Vagina (tissue), 2 donors: ENCODE results near the gene OSBPL6. TPM values are rescaled to one million over a fixed set of nuclear protein-coding genes. Genes with fewer than 3 reads are reported as not detected.

Experiments
- DNase-seq, 2 donors: peaks; one replicate each; pipeline ENCODE4 v3.0.0-alpha.2; 2017; ENCODE audit errors: extremely low spot score in 2 of 2
- H3K27ac ChIP-seq: fragments of 200-600 bp; sonication (generic); one replicate; pipeline ENCODE4 v1.5.1; 2019
- H3K27me3 ChIP-seq: fragments of 200-600 bp; sonication (generic); one replicate; pipeline ENCODE4 v1.5.1; 2019
- H3K36me3 ChIP-seq, 2 donors: fragments of 200-600 bp; sonication (generic); one replicate each; pipeline ENCODE4 v1.5.1; 2017 to 2019
- H3K4me1 ChIP-seq: fragments of 200-600 bp; sonication (generic); one replicate; pipeline ENCODE4 v1.5.1; 2019
- H3K4me3 ChIP-seq, 2 donors: fragments of 200-600 bp; sonication (generic); 1 replicate in 1 of 2; 2 replicates in 1 of 2; pipeline ENCODE4 v1.5.1; 2016 to 2019
- H3K9me3 ChIP-seq: fragments of 200-600 bp; sonication (generic); one replicate; pipeline ENCODE4 v1.5.1; 2019
- CTCF ChIP-seq, 3 experiments: fragments of 450-650 bp in 2 of 3; fragments of 200-600 bp in 1 of 3; sonication (generic) in 1 of 3; IDR thresholded peaks; one replicate each; pipeline ENCODE4 v1.5.1; 2017 to 2019; ENCODE audit warnings: antibody characterized with exemption in 3 of 3, mild to moderate bottlenecking in 2 of 3, moderate library complexity in 2 of 3
- POLR2A ChIP-seq, 2 donors: fragments of 450-650 bp; IDR thresholded peaks; one replicate each; pipeline ENCODE4 v1.6.1; 2017; ENCODE audit warnings: antibody characterized with exemption in 2 of 2, mild to moderate bottlenecking in 2 of 2, moderate library complexity in 2 of 2
- POLR2AphosphoS5 ChIP-seq, 2 donors: sonication (generic); formaldehyde crosslinking; IDR thresholded peaks; one replicate each; pipeline ENCODE4 v1.9.0; 2017; ENCODE audit warnings: antibody characterized with exemption in 2 of 2, mild to moderate bottlenecking in 2 of 2, low read depth in 1 of 2; ENCODE audit not compliant: insufficient read depth in 1 of 2
- intact Hi-C: fragments of 100-400 bp; cut with DNase I; formaldehyde crosslinking; loops from one replicate; pipeline ENCODE4 v1.15.1; 2023
- total RNA-seq: library from RNA; depleted of rRNA; stranded (reverse); fragments of >200 nt; gene quantifications from one replicate; pipeline ENCODE4 v1.2.3, GENCODE V29; 2016

OSBPL6 gene
- total RNA-seq, 1 donor from 2014 or later, result 2.7 TPM

DNA sequence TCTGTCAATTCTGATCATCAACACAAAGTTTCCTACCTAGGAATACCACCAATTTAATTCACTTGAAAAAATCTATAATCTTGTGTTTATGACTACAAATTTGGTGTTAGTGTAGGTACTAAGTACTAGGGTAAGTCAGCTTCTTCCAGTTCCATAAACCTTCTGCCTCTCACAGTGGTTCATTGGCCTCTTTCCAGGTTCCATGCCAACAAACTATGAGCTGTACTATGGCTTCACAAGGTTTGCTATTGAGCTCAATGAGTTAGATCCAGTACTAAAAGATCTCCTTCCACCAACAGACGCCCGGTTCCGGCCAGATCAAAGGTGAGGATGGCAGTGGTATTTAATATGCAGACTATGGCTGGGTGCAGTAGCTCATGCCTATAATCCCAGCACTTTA lies 197.9 kb downstream of the OSBPL6 start:
- H3K27ac ChIP-seq, result no peak overlapping the region
- intact Hi-C loops, result no loop called here
- H3K27me3 ChIP-seq, result no peaks in the 10 kb centered on the region
- H3K4me1 ChIP-seq, result no peaks in the 10 kb centered on the region
- TF ChIP-seq POLR2AphosphoS5 (IDR thresholded peaks at IDR 0.05; ENCODE audit: insufficient read depth in 1 of 2, low read depth in 1 of 2), result no peak
- no peak for TF ChIP-seq CTCF (IDR thresholded peaks at IDR 0.05)
- TF ChIP-seq POLR2A (IDR thresholded peaks at IDR 0.05), result no peak
- DNase-seq, result no peak
- H3K4me3 ChIP-seq, result no peak overlapping the region
- H3K9me3 ChIP-seq, result no peaks in the 10 kb centered on the region
- H3K36me3 ChIP-seq, result no peaks in the 10 kb centered on the region

DNA sequence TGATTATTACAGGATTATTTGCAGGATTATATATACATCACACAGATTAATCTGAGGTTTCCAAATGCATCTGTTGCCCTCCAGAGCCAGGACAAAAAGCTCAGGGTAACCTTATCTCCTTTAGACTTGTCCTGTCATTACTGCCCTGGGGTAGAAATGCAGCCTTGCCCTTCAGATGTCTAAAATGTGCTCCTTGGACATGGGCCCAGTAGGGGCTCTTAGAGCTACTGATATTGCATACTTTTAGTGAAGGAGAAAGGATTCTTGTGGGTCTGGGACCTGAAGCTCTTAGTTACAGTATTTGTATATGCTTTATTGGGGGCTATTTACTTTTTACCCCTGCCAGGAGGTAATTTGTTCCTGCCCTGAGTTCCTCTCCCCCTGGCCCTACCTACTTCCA lies 200.5 kb downstream of the OSBPL6 start:
- H3K27ac ChIP-seq, result no peak overlapping the region
- no peaks in the 10 kb centered on the region for H3K27me3 ChIP-seq

DNA sequence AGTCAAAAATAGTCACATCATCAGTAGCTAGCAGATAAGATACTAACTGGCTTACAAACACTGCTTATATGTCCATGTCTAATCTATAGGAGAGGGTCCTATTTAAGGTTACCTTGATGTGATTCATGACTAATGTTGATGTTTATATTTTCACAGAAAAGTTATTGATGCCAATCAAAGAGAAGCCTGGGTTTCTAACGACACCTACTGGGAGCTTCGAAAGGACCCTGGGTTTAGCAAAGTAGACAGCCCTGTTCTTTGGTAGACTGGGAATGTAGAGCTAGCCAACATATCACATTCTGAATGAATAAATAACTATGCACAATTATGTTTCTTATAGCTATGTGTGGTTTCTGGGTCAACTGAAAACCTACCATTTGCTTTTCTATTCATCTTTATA lies 201.0 kb downstream of the OSBPL6 start:
- TF ChIP-seq POLR2A (IDR thresholded peaks at IDR 0.05) (no peak), CTCF (IDR thresholded peaks at IDR 0.05) (no peak), POLR2AphosphoS5 (IDR thresholded peaks at IDR 0.05; ENCODE audit: insufficient read depth in 1 of 2, low read depth in 1 of 2) (no peak)
- H3K27me3 ChIP-seq, result no peaks in the 10 kb centered on the region
- no peak for DNase-seq
- H3K4me3 ChIP-seq, result no peak overlapping the region
- intact Hi-C loops, result no loop called here
- H3K9me3 ChIP-seq, result no peaks in the 10 kb centered on the region
- H3K36me3 ChIP-seq, result no peaks in the 10 kb centered on the region
- no peaks in the 10 kb centered on the region for H3K4me1 ChIP-seq
- H3K27ac ChIP-seq, result no peak overlapping the region

More for the DNA sequence above, 200.5 kb downstream of the OSBPL6 start:
- H3K4me3 ChIP-seq, result no peak overlapping the region
- TF ChIP-seq POLR2AphosphoS5 (IDR thresholded peaks at IDR 0.05; ENCODE audit: insufficient read depth in 1 of 2, low read depth in 1 of 2), result no peak
- TF ChIP-seq POLR2A (IDR thresholded peaks at IDR 0.05), result no peak
- no peak for TF ChIP-seq CTCF (IDR thresholded peaks at IDR 0.05)
- H3K4me1 ChIP-seq, result no peaks in the 10 kb centered on the region
- H3K36me3 ChIP-seq, result no peaks in the 10 kb centered on the region
- DNase-seq, result no peak
- intact Hi-C loops, result no loop called here
- H3K9me3 ChIP-seq, result no peaks in the 10 kb centered on the region

GRCh38 chr2:178395941-178396570 lies 201.7 kb downstream of the OSBPL6 start:
- Histone ChIP-seq H3K9me3 (no peaks in the 10 kb centered on the region), H3K27ac (no peak overlapping the region), H3K4me3 (no peak overlapping the region), H3K27me3 (no peaks in the 10 kb centered on the region), H3K36me3 (no peaks in the 10 kb centered on the region), H3K4me1 (no peaks in the 10 kb centered on the region)
- DNase-seq, result no peak
- TF ChIP-seq CTCF (IDR thresholded peaks at IDR 0.05) (no peak), POLR2A (IDR thresholded peaks at IDR 0.05) (no peak), POLR2AphosphoS5 (IDR thresholded peaks at IDR 0.05; ENCODE audit: insufficient read depth in 1 of 2, low read depth in 1 of 2) (no peak)
- intact Hi-C loops, result no loop called here

DNA sequence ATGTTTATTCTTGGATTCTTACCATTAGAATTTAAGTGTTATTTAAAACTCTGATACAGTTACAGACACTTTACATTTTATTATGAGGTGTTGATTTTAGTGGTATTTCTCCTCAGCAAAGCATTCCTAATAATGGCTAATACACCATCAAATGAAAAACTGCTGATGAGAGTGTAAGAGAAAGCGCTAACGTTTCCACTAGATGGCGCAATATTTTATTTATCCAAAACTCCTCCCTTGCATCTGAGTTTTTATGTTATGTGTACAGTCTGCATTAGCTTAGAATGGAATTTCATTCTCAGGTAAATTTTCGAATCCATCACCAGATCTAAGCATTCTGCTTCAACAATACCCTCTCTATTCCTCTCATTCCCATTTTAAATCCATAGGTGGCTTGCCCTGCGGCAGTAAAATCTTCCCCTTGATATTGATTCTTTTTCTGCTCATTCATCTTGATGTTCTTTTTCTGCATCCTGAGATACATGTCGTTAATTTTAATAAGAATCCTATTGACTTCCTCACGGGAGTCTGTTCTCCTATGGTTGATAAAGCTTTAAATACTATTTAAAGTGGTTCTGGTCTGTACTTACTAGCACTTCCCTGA lies 202.8 kb downstream of the OSBPL6 start:
- Histone ChIP-seq H3K4me1 (no peaks in the 10 kb centered on the region), H3K36me3 (no peaks in the 10 kb centered on the region), H3K27me3 (no peaks in the 10 kb centered on the region), H3K9me3 (no peaks in the 10 kb centered on the region), H3K27ac (no peak overlapping the region), H3K4me3 (no peak overlapping the region)
- no peak for DNase-seq
- intact Hi-C loops, result no loop called here
- TF ChIP-seq POLR2A (IDR thresholded peaks at IDR 0.05) (no peak), CTCF (IDR thresholded peaks at IDR 0.05) (peak; percentile 26 to 75 (median 46))
